Heart left ventricle (tissue), 13 donors: ENCODE results near the gene BLACAT1.

Experiments
- CTCF ChIP-seq, 12 donors: fragments of 200-600 bp; sonication (generic) in 4 of 12; IDR thresholded peaks; one replicate each; pipeline versions ENCODE4 v1.5.0 to v1.8.0; 2018 to 2022; ENCODE audit warnings: antibody characterized with exemption in 12 of 12, mild to moderate bottlenecking in 5 of 12
- POLR2A ChIP-seq, 2 donors: fragments of 450-650 bp; IDR thresholded peaks; one replicate each; pipeline ENCODE4 v1.6.1; 2017; ENCODE audit warnings: antibody characterized with exemption in 2 of 2, mild to moderate bottlenecking in 2 of 2, moderate library complexity in 2 of 2
- donor health status: ischemic (EF 13 %, LVEDD 7.1; RV severe dilation, severe dysfunction).
- donor health status: DM: no; HTN: yes; CAD: no.
- donor health status: DM: no; HTN: no; CAD: no.
- donor health status: ischemic (EF 25% LVEDD 6.9; RV normal size, moderate dysfunction).
- donor health status: ischemic (EF 25% LVEDD 5.7; RV mildly dilated, moderate dysfunction).
- donor health status: ischemic (EF 35%, LVEDD 5.7; RV mildly dilated, moderate dysfunction).
- donor health status: nonischemic (EF 11% LVEDD 7.7; RV severe dilation, severe dysfunction).
- donor health status: DM: yes; HTN: yes; CAD: no.
- donor health status: PGD.
- donor health status: ischemic (EF 29% LVEDD 5.4; RV normal size, mild dysfunction).
- donor health status: nonischemic (EF 23%, LVEDD 6.1; RV moderate dilation, normal function).

- TF ChIP-seq CTCF (IDR thresholded peaks at IDR 0.05), result no peak
- TF ChIP-seq POLR2A (IDR thresholded peaks at IDR 0.05), result no peak
Measured at GRCh38 chr1:205483372-205483771, 27.5 kb upstream of the BLACAT1 start.
